ENCODE measurements around the gene COL2A1. TPM values are rescaled to one million over a fixed set of nuclear protein-coding genes. Genes with fewer than 3 reads are reported as not detected.
A peak's percentile ranks its signal among the peaks of the same experiment; 100 is the strongest.

The COL2A1 gene
- total and polyA plus RNA-seq, 12 donors, result 0.03 to 0.17 (median 0.07) TPM; not detected in 9

GRCh38 chr12:48029491-48030172 is 25.4 kb upstream of the COL2A1 start:
- Histone ChIP-seq H3K27ac (no peak overlapping the region), H3K9me3 (no peaks in the 10 kb centered on the region), H3K27me3 (peaks cover 0 to 10% (median 0%) of the 10 kb centered on the region in 7 donors), H3K4me1 (peaks cover 0 to 5% (median 0%) of the 10 kb centered on the region in 9 donors), H3K36me3 (no peaks in the 10 kb centered on the region), H3K4me3 (no peak overlapping the region)
- 66 to 69% methylated on average over 8 of the region's 8 CpGs for WGBS, 2 donors
- ATAC-seq (peak in 1 of 8 donors; percentile 23), DNase-seq (no peak)
- TF ChIP-seq CTCF (IDR thresholded peaks at IDR 0.05), result no peak
- intact Hi-C loops (cut with DNase I), result no loop called here

GRCh38 chr12:48028541-48029431 is 24.5 kb upstream of the COL2A1 start:
- Histone ChIP-seq H3K27me3 (peaks cover 0 to 6% (median 2%) of the 10 kb centered on the region in 7 donors), H3K36me3 (no peaks in the 10 kb centered on the region), H3K4me3 (no peak overlapping the region), H3K27ac (no peak overlapping the region), H3K4me1 (peaks cover 0 to 7% (median 0%) of the 10 kb centered on the region in 9 donors), H3K9me3 (no peaks in the 10 kb centered on the region)
- ATAC-seq, result no peak
- no peak for DNase-seq
- intact Hi-C loops (cut with DNase I), result no loop called here
- TF ChIP-seq CTCF (IDR thresholded peaks at IDR 0.05), result no peak
- WGBS, 2 donors, result 46 to 54% methylated on average over 5 of the region's 5 CpGs

- Histone ChIP-seq H3K27ac (no peak overlapping the region), H3K27me3 (peaks cover 0 to 15% (median 11%) of the 10 kb centered on the region in 7 donors), H3K9me3 (no peaks in the 10 kb centered on the region), H3K36me3 (no peaks in the 10 kb centered on the region), H3K4me3 (no peak overlapping the region), H3K4me1 (peaks cover 0 to 14% (median 5%) of the 10 kb centered on the region in 9 donors)
- ATAC-seq, result no peak
- TF ChIP-seq CTCF (IDR thresholded peaks at IDR 0.05), result no peak
- no peak for DNase-seq
- intact Hi-C loops (cut with DNase I), result no loop called here
- 82 to 83% methylated on average over 18 of the region's 18 CpGs for WGBS, 2 donors
These were observed 23.1 kb upstream of the COL2A1 start for GRCh38 chr12:48027183-48028002.
